ENCODE data around the gene COL20A1.

- TF ChIP-seq, protein P1, sequence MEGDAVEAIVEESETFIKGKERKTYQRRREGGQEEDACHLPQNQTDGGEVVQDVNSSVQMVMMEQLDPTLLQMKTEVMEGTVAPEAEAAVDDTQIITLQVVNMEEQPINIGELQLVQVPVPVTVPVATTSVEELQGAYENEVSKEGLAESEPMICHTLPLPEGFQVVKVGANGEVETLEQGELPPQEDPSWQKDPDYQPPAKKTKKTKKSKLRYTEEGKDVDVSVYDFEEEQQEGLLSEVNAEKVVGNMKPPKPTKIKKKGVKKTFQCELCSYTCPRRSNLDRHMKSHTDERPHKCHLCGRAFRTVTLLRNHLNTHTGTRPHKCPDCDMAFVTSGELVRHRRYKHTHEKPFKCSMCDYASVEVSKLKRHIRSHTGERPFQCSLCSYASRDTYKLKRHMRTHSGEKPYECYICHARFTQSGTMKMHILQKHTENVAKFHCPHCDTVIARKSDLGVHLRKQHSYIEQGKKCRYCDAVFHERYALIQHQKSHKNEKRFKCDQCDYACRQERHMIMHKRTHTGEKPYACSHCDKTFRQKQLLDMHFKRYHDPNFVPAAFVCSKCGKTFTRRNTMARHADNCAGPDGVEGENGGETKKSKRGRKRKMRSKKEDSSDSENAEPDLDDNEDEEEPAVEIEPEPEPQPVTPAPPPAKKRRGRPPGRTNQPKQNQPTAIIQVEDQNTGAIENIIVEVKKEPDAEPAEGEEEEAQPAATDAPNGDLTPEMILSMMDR (IDR thresholded peaks at IDR 0.05), result no peak
- TF ChIP-seq POLR2A (IDR thresholded peaks at IDR 0.05), result no peak
These were observed 21.1 kb downstream of the COL20A1 start for GRCh38 chr20:63314015-63314471.

All from uterus (tissue), 2 donors.